Measurements from ENCODE around the gene SYNE2. TPM values are rescaled to one million over a fixed set of nuclear protein-coding genes. Genes with fewer than 3 reads are reported as not detected.

SYNE2 gene
- total and polyA plus RNA-seq, 2 donors (not counting 3 experiments of a cell fraction or from before 2014, with no cell fraction given), result 16.0 to 53.7 TPM

- CTCF ChIA-PET, result interaction anchor here (0.6 to 2.1 kb wide), 5 partner anchors 8 to 117 kb away, joined by 3 to 4 read pairs (median 3); partner anchors contain the start of gene SYNE2
- Histone ChIP-seq H3K9me1 (replicated peaks; ENCODE audit: control insufficient read depth, extremely low read depth, insufficient read depth, low read length) (no peaks in the 10 kb centered on the region), H3K4me3 (replicated peaks in 1 of 3; ENCODE audit: insufficient read depth in 1 of 3, low read depth in 1 of 3, low read length in 3 of 3) (no peak overlapping the region), H3K9me3 (replicated peaks; ENCODE audit: control insufficient read depth, insufficient read depth, low read length) (no peaks in the 10 kb centered on the region), H3K9ac (replicated peaks; ENCODE audit: extremely low read depth, insufficient read depth, low read length) (no peak overlapping the region), H3K27ac (ENCODE audit: insufficient read depth, low read depth, low read length) (no peak overlapping the region), H3K4me2 (ENCODE audit: insufficient read depth, low read length) (no peak overlapping the region), H4K20me1 (replicated peaks; ENCODE audit: control insufficient read depth, extremely low read depth, insufficient read depth, low read length) (no peaks in the 10 kb centered on the region), H3K36me3 (ENCODE audit: control insufficient read depth in 2 of 2, extremely low read depth in 1 of 2, insufficient read depth in 2 of 2, low read length in 2 of 2) (no peaks in the 10 kb centered on the region), H3K4me1 (ENCODE audit: control insufficient read depth, extremely low read depth, insufficient read depth, low read length) (peaks cover 37% of the 10 kb centered on the region), H2AFZ (ENCODE audit: low read depth, low read length) (peak overlapping the region; percentile 52), H3K79me2 (ENCODE audit: control insufficient read depth, insufficient read depth, low read length) (no peaks in the 10 kb centered on the region), H3K27me3 (ENCODE audit: control insufficient read depth in 2 of 2, insufficient read depth in 2 of 2, low read length in 2 of 2) (no peaks in the 10 kb centered on the region)
- TF ChIP-seq MYC (IDR thresholded peaks at IDR 0.05; ENCODE audit: low read depth, low read length) (no peak), POLR2AphosphoS5 (IDR thresholded peaks at IDR 0.05; ENCODE audit: insufficient read depth, low read depth, low read length) (no peak), CTCF (IDR thresholded peaks at IDR 0.05; ENCODE audit: extremely low read depth in 1 of 2, insufficient read depth in 1 of 2, low read depth in 1 of 2, low read length in 2 of 2) (no peak), GATA2 (IDR thresholded peaks at IDR 0.05; ENCODE audit: insufficient read depth, insufficient read length, low read depth, low read length) (no peak), POLR2A (IDR thresholded peaks at IDR 0.05; ENCODE audit: low read depth, low read length) (no peak)
- FAIRE-seq, result peak; percentile 56
- no TSS peak for BruUV-seq (replicated peaks)
- peak; percentile 75 for DNase-seq (ENCODE audit: low read depth, low spot score)
- POLR2A ChIA-PET, result interaction anchor here (0.6 to 0.7 kb wide), 2 partner anchors 15 to 36 kb away, joined by 3 read pairs; no protein-coding TSS in a partner anchor
- dilution Hi-C loops (cut with MboI; ENCODE audit: extremely low pct_ligation_motif_present, low sequenced_read_pairs) (no loop called here), intact Hi-C loops (cut with micrococcal nuclease) (no loop called here)
Observed at GRCh38 chr14:63893701-63894458, 41.1 kb downstream of the SYNE2 start.

All from endothelial cell of umbilical vein (primary cell).